VCaP (cell line): ENCODE results near the gene NDUFA13.
A peak's percentile ranks its signal among the peaks of the same experiment; 100 is the strongest.

Experiments used
- H3K27ac ChIP-seq: fragments of 450-650 bp; 2 replicates; pipeline ENCODE4 v1.5.1; 2017
- TF ChIP-seq, protein P1 (sequence below): fragments of 450-650 bp; conservative IDR thresholded peaks from 2 replicates; pipeline ENCODE4 v1.5.1; 2017; ENCODE audit warnings: mild to moderate bottlenecking, moderate library complexity

Gene NDUFA13

DNA sequence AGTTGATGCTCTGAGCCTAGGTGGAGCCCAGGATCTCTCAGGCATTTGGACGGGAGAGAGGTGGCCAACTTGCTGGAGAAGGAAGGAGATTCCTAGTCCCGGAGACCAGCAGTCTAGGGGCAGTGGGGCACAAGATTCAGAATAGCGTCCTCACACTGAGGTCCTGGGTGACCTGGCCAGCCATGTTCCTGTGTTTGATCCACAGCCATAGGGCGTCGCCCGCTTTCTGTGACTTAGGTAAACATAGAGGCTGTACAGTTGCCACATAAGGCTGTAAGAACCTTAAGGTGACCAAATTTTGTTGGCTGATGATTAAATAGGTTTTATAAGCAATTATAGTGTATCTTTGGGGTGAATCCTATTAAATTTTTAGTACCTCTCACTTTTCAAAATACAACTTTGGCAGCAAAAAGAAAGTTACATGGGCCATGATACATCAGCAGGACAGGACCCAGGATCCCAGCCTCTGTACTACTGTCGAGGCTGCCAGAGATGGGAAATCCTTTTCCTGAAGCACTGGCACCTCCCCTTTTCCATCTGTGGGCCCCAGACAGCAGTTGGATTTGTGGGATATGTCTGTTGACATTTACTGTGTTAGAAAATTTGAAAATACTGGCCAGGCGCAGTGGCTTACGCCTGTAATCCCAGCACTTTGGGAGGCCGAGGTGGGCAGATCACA is 38.2 kb upstream of the NDUFA13 start:
- H3K27ac ChIP-seq: no peak overlapping the region
- TF ChIP-seq, protein P1, sequence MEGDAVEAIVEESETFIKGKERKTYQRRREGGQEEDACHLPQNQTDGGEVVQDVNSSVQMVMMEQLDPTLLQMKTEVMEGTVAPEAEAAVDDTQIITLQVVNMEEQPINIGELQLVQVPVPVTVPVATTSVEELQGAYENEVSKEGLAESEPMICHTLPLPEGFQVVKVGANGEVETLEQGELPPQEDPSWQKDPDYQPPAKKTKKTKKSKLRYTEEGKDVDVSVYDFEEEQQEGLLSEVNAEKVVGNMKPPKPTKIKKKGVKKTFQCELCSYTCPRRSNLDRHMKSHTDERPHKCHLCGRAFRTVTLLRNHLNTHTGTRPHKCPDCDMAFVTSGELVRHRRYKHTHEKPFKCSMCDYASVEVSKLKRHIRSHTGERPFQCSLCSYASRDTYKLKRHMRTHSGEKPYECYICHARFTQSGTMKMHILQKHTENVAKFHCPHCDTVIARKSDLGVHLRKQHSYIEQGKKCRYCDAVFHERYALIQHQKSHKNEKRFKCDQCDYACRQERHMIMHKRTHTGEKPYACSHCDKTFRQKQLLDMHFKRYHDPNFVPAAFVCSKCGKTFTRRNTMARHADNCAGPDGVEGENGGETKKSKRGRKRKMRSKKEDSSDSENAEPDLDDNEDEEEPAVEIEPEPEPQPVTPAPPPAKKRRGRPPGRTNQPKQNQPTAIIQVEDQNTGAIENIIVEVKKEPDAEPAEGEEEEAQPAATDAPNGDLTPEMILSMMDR: no peak

DNA sequence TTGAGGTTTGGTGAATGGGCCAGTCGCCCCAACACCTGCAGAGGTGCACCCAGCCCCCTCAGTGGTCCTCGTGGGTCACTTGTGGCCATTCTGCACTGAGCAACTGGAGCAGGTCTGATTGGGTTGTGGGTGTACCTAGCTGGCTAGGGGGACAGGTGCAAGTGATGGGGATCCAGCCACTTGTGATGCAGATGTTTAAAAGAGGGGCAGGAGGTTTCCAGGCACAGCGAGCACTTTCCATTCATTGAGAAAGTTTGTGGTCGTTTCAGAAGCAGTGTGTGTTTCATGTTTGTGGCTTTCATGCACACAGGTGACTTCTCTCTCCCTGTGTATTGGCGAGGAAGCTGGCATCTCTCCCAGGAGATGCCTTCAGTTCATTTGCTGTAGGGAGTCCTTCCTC is 35.3 kb upstream of the NDUFA13 start:
- TF ChIP-seq, protein P1: no peak
- no peak overlapping the region for H3K27ac ChIP-seq

DNA sequence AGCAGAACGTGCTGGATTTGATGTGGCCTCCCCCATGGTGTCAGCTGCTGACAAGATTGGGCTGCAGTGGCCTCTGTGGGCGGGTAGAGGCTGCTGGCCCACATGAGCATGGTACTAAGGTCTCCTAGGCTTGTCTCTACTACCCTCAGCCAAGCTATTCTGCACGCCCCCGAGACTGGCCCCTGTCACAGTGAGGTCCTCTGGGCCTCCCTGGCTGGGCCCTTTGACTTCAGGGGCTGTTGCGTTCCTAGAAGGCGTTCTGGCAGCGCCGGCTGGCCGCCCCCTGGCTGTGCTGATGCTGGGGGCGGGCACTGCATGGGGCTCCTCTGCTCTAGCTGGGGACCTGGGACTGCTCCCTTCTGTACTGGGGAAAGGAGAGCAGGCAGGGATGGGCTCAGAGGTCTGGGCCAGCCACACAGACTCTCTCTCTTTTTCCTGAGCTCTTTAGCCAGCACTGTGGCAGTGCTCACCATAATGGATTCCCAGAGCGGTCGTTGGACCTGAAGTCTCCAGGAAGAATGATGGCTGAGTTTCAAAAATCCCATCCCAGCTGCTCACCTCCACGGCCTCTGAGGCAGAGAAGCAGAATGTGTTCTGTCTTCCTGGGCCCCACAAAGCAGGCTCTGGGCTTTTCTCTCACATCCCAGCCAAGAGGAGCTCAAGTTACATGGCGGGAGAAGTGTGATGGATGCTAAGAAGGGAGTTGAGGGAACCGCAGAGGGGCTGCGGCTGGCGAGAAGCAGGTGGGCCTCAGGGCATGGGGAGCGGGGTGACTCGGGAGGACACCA is 33.0 kb upstream of the NDUFA13 start:
- TF ChIP-seq, protein P1: no peak
- no peak overlapping the region for H3K27ac ChIP-seq

DNA sequence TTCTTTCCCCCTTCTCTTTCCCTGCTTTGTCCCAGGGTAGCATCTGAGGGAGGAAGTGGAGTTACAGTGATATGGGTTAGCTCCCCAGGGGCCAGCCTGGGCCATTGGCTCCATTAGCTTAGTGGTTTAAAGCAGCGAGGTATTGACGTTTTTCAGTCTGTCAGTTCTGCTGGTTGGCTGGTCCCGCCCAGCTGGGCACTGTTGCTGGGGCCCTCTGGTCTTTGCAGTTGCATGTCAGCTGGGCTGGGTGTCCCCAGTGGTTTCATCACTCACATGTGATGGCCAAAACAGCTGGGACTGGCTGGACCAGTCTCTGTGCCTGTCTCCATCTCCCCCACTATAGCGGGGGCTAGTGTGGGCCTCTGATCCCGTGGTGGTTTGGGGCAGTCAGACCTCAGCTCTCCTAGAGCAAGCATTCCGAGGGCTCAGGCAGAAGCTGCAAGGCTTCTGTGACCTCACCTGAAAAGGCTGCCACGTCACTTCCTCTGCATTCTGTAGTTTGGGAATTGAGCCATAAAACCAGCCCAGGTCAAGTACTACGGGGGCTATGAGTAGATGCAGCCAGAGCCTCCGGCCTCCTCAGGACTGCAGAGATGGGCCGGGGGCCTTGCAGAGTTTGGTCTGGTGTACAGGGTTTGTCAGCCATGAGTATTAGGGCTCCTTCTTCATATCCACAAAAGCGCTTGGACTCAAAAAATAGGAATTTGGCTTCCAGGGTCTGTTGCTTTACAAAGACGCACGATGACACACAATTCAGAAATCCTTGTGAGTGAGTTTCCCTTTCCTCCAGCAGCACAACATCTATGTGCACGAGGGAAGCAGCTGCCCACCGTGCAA is 30.6 kb upstream of the NDUFA13 start:
- no peak overlapping the region for H3K27ac ChIP-seq
- TF ChIP-seq, protein P1: no peak

DNA sequence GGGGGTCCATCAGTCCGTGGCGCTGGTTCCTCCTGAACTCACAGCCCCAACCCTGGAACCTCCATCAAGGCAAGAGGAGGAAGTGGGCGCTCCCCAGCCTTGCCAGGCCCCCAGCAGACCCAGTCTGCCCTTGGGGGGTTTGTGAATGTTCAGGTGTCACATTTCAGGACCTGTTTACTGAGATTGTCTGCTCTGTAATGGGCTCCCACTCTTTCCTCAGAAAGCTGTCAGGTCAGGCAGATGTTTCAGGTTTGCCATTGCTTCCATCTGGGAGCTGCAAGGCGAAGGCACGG is 30.1 kb upstream of the NDUFA13 start:
- H3K27ac ChIP-seq: no peak overlapping the region
- TF ChIP-seq, protein P1: no peak

DNA sequence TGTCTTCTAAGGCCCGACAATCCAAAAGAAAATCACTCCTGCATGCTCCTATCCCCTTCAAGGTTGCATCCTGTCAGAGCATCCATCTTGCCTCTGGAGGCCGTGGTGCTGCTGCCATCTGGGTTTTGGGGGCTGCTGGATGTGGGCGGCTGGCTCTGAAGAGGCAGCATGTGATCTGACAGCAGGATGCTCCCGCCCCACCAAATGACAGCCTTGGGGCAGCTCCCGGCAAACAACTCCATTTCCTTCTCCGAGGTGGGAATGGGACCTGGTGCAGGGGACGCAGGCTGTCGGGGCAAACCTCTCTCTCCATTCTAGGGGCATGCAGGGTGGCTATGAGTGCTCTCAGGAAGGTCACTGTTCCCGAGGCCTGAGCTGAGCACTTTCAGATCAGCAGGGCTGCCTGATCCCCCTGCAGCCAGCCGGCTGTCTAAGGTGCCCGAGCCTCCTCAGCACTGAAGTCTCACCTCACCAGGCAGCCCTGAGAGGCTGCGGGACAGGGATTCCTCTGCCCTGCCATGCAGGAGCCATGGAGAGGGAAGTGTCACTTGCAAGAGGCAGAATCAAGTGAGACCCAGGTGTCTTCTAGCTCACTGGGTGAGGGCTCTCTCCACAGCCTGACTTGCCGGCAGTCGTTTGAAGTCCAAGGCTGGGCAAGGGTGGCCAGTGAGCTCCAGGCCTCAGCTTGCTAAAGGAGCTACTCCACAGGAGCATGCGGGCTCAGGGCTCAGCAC is 29.5 kb upstream of the NDUFA13 start:
- TF ChIP-seq, protein P1: no peak
- H3K27ac ChIP-seq: peak overlapping the region; percentile 72
